Measurements from ENCODE around the gene ACADVL. TPM values are rescaled to one million over a fixed set of nuclear protein-coding genes. Genes with fewer than 3 reads are reported as not detected.
"Not testable (repeated sequence)": the region's sequence is repeated elsewhere in the genome, so short reads cannot be mapped to it uniquely, and the experiment has no call there.

Gene ACADVL
- total RNA-seq, 4 donors from 2014 or later = 565 to 850 (median 599) TPM

DNA sequence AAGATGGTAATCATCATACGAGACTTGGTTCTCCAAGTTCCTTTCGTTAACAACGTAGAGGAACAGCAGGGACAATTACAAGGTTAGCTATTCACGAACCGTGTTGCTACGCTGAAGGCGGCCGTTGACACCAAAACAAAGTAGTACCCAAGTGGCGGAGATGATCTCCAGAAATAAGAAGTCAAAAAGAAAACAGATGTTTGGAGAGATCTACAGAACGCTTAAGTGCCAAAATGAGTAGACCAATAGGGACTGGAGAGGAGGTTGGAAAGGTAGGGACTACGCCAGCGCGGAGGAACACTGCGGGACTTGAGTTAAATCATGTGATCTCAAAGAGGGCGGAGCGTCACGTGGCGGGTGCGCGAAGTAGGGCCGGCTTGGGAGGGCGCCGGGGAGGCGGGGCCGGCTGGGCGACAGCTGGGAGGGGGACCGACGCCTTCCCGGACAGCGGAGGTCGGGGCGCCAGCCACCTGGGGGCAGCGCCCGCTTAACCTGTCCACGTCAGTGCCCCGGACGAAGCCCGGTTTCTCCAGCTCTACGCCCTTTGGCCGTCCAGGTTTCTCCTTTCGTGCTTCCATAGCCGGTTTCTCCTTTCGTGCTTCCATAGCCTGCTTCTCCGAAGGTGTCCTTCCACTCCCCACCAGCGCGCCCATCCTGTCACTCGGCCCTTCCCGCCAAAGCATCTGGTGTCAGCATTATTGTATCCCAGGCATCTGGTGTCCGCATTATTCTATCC lies 23.1 kb downstream of the ACADVL start:
- TF ChIP-seq POLR2A (IDR thresholded peaks at IDR 0.05) = peak; percentile 20 to 68
- TF ChIP-seq EP300 (IDR thresholded peaks at IDR 0.05) = peak; percentile 98 to 99
- TF ChIP-seq, protein P1, sequence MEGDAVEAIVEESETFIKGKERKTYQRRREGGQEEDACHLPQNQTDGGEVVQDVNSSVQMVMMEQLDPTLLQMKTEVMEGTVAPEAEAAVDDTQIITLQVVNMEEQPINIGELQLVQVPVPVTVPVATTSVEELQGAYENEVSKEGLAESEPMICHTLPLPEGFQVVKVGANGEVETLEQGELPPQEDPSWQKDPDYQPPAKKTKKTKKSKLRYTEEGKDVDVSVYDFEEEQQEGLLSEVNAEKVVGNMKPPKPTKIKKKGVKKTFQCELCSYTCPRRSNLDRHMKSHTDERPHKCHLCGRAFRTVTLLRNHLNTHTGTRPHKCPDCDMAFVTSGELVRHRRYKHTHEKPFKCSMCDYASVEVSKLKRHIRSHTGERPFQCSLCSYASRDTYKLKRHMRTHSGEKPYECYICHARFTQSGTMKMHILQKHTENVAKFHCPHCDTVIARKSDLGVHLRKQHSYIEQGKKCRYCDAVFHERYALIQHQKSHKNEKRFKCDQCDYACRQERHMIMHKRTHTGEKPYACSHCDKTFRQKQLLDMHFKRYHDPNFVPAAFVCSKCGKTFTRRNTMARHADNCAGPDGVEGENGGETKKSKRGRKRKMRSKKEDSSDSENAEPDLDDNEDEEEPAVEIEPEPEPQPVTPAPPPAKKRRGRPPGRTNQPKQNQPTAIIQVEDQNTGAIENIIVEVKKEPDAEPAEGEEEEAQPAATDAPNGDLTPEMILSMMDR (IDR thresholded peaks at IDR 0.05) = peak in 1 of 5 experiments; percentile 37
- 1% methylated on average over 46 to 49 of the region's 49 CpGs for WGBS, 2 donors
- peak overlapping the region; percentile 64 to 96 (median 76) for H3K4me3 ChIP-seq
- no peaks in the 10 kb centered on the region for H3K27me3 ChIP-seq
- H3K4me1 ChIP-seq = peaks cover 3 to 43% (median 21%) of the 10 kb centered on the region in 4 donors
- no peaks in the 10 kb centered on the region for H3K9me3 ChIP-seq
- peak overlapping the region; percentile 96 to 99 (median 98) for H3K27ac ChIP-seq
- H3K36me3 ChIP-seq = peaks cover 3 to 47% (median 17%) of the 10 kb centered on the region in 3 donors
- DNase-seq (ENCODE audit: low spot score in 2 of 2) = peak; percentile 96 to 98

DNA sequence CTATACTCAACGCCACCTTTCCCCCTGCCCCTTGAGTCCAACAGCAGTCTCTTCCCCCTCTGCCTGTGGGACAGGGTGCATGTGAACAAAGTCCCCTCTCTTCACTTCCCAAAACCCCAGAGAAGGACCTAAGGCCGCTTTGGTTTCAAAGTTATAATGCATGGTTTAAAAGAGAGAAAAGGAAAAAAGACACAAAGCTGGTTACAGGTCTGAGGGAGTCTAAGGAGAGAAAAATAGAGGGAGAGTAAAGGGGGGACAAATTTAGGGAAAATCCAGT lies 23.7 kb downstream of the ACADVL start:
- Histone ChIP-seq H3K4me3 (peak overlapping the region; percentile 64 to 96 (median 76)), H3K27ac (peak overlapping the region; percentile 96 to 99 (median 98)), H3K36me3 (peaks cover 3 to 47% (median 17%) of the 10 kb centered on the region in 3 donors), H3K9me3 (no peaks in the 10 kb centered on the region), H3K27me3 (no peaks in the 10 kb centered on the region), H3K4me1 (peaks cover 3 to 47% (median 21%) of the 10 kb centered on the region in 4 donors)
- TF ChIP-seq, protein P1 (IDR thresholded peaks at IDR 0.05) = no peak
- TF ChIP-seq POLR2A (IDR thresholded peaks at IDR 0.05) (no peak), EP300 (IDR thresholded peaks at IDR 0.05) (no peak)
- no peak for DNase-seq (ENCODE audit: low spot score in 2 of 2)
- 19 to 21% methylated on average over 2 of the region's 2 CpGs for WGBS, 2 donors

DNA sequence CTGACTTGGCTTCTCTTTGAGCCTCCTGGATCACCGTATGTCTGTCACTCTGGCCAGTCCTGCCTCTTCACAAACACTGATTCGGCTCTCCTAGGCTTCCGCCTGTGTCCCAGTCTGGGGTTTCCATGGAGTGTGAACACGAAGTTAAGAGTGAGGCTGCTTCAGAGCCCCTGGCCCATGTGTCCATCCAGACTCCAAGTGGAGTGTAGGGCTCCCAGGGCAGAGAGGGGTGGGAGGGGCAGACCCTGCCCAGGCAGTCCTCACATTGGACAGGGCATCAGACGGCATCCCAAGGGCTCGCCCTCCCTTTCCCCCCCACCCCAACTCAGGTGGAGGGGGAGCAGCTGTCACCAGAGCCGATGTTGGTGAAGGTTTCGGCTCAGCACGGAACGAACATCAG lies 24.1 kb downstream of the ACADVL start:
- Histone ChIP-seq H3K4me1 (peaks cover 3 to 51% (median 23%) of the 10 kb centered on the region in 4 donors), H3K36me3 (peaks cover 3 to 47% (median 17%) of the 10 kb centered on the region in 3 donors), H3K27ac (peak overlapping the region in 3 of 4 donors; percentile 96 to 99 (median 98)), H3K4me3 (peak overlapping the region in 1 of 4 donors; percentile 64)
- H3K27me3 ChIP-seq; H3K9me3 ChIP-seq; DNase-seq (ENCODE audit: low spot score in 2 of 2): not testable (repeated sequence)
- 65 to 77% methylated on average over 10 of the region's 10 CpGs for WGBS, 2 donors

DNA sequence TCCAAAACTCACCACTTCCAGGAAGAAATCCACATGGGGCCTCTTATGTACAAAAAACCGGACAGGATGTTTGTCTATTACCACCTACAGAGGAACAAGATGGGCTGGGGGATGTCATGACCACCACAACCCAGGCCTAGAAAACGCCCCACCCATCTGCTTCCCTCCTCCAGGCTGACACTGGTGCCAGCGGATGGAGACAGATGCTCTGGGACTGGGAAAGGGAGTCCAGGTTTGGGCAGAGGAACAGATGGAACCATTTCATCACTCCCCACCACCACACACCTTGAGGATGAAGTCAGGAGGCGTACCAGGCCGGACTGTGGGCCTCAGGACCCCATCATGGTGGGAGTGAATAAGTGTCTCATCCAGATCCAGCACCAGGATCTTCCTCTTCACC lies 27.0 kb downstream of the ACADVL start:
- WGBS, 2 donors = 80 to 88% methylated on average over 5 of the region's 5 CpGs
- H3K27ac ChIP-seq = no peak overlapping the region
- no peaks in the 10 kb centered on the region for H3K27me3 ChIP-seq
- H3K36me3 ChIP-seq = peaks cover 3 to 34% (median 17%) of the 10 kb centered on the region in 3 donors
- no peaks in the 10 kb centered on the region for H3K9me3 ChIP-seq
- TF ChIP-seq, protein P1 (IDR thresholded peaks at IDR 0.05) = no peak
- no peak for TF ChIP-seq POLR2A (IDR thresholded peaks at IDR 0.05)
- TF ChIP-seq EP300 (IDR thresholded peaks at IDR 0.05) = no peak
- H3K4me3 ChIP-seq = no peak overlapping the region
- DNase-seq (ENCODE audit: low spot score in 2 of 2) = no peak
- H3K4me1 ChIP-seq = peaks cover 0 to 54% (median 26%) of the 10 kb centered on the region in 4 donors

DNA sequence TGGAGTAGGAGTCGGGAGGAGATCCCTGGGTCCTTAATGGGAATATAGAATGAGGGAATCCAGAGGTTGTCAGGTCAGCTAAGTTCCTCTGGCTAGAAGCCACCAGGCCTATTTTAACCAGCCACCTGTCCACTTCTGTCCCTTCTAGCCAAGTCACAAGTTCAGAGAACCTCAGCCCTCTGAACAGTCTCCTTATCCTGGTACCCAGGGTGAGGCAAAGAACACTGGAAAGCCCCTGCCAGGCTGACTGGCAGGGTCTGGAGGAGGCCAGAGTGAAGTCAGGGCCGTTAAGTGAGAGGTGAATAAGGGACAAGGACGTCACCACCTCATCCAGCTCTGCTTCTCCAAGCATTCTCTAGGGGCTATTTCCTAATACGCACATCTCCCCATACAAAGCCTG lies 29.1 kb downstream of the ACADVL start:
- H3K4me1 ChIP-seq = peaks cover 0 to 59% (median 30%) of the 10 kb centered on the region in 4 donors

More for the DNA sequence above, 29.1 kb downstream of the ACADVL start:
- no peak overlapping the region for H3K27ac ChIP-seq
- WGBS, 2 donors = 76 to 77% methylated on average over 4 of the region's 4 CpGs
- no peak for DNase-seq (ENCODE audit: low spot score in 2 of 2)
- no peaks in the 10 kb centered on the region for H3K9me3 ChIP-seq
- H3K4me3 ChIP-seq = no peak overlapping the region
- H3K27me3 ChIP-seq = no peaks in the 10 kb centered on the region
- peaks cover 3 to 35% (median 17%) of the 10 kb centered on the region in 3 donors for H3K36me3 ChIP-seq
- TF ChIP-seq POLR2A (IDR thresholded peaks at IDR 0.05) (no peak), EP300 (IDR thresholded peaks at IDR 0.05) (no peak)
- TF ChIP-seq, protein P1 (IDR thresholded peaks at IDR 0.05) = no peak
